Naive thymus-derived CD4-positive, alpha-beta T cell (primary cell): ENCODE measurements around the gene AGTPBP1. TPM values are rescaled to one million over a fixed set of nuclear protein-coding genes. Genes with fewer than 3 reads are reported as not detected.

Experiments used
- ATAC-seq: fragments of 150-1000 bp; cut with Tn5 transposase; 2 replicates; pipeline ENCODE4 v1.10.0; 2021; ENCODE audit warnings: mild to moderate bottlenecking, moderate library complexity
- CTCF ChIA-PET: fragments of 350-600 bp; sonication (Branson Sonifier 250); formaldehyde crosslinking; loops from one replicate; lab custom pipeline; 2021; ENCODE audit warnings: antibody characterized with exemption; lab: Charles Lee
- POLR2A ChIA-PET: fragments of 350-600 bp; sonication (Branson Sonifier 250); formaldehyde crosslinking; loops from one replicate; lab custom pipeline; 2021; ENCODE audit warnings: antibody characterized with exemption, inconsistent platforms; lab: Charles Lee
- DNase-seq, 9 donors: peaks; one replicate each; pipeline versions ENCODE4 v3.0.0 to v3.0.0-alpha.2; 2020 to 2022; ENCODE audit warnings: mixed read lengths in 1 of 9
- H3K27ac ChIP-seq: one replicate; pipeline ENCODE4 v1.7.0; 2013; ENCODE audit warnings: mild to moderate bottlenecking, low read depth, low read length, moderate library complexity
- H3K27me3 ChIP-seq, 2 donors: one replicate each; pipeline ENCODE4 v1.7.0; 2013; ENCODE audit warnings: low read length in 2 of 2, mild to moderate bottlenecking in 2 of 2, moderate library complexity in 2 of 2; ENCODE audit not compliant: control insufficient read depth in 2 of 2, insufficient read depth in 2 of 2
- H3K36me3 ChIP-seq, 3 experiments: 1 replicate in 2 of 3; 2 replicates in 1 of 3; pipeline ENCODE4 v1.7.0; 2013; ENCODE audit warnings: low read length in 3 of 3, mild to moderate bottlenecking in 3 of 3, moderate library complexity in 1 of 3; ENCODE audit not compliant: insufficient read depth in 3 of 3, control insufficient read depth in 2 of 3
- H3K4me1 ChIP-seq, 2 donors: one replicate each; pipeline ENCODE4 v1.7.0; 2013; ENCODE audit warnings: low read length in 2 of 2, mild to moderate bottlenecking in 2 of 2, moderate library complexity in 1 of 2; ENCODE audit not compliant: control insufficient read depth in 2 of 2, insufficient read depth in 2 of 2
- H3K4me3 ChIP-seq: 2 replicates; pipeline ENCODE4 v1.7.0; 2013; ENCODE audit warnings: mild to moderate bottlenecking, low read length
- H3K9me3 ChIP-seq, 3 experiments: 1 replicate in 2 of 3; 2 replicates in 1 of 3; pipeline ENCODE4 v1.7.0; 2013; ENCODE audit warnings: low read length in 3 of 3; ENCODE audit not compliant: control insufficient read depth in 2 of 3
- H3K27ac Mint-ChIP-seq, 9 donors: one replicate each; pipeline ENCODE4 v1.8.0; 2020 to 2022; ENCODE audit warnings: mixed read lengths in 9 of 9, mild to moderate bottlenecking in 8 of 9, moderate library complexity in 5 of 9, inconsistent platforms in 2 of 9
- H3K27me3 Mint-ChIP-seq, 5 donors: one replicate each; pipeline ENCODE4 v1.8.0; 2021 to 2022; ENCODE audit warnings: mixed read lengths in 5 of 5, mild to moderate bottlenecking in 1 of 5
- H3K36me3 Mint-ChIP-seq, 5 donors: one replicate each; pipeline ENCODE4 v1.8.0; 2020 to 2022; ENCODE audit warnings: mixed read lengths in 5 of 5, mild to moderate bottlenecking in 3 of 5, inconsistent platforms in 1 of 5
- H3K4me1 Mint-ChIP-seq, 7 donors: one replicate each; pipeline ENCODE4 v1.8.0; 2020 to 2022; ENCODE audit warnings: mixed read lengths in 7 of 7, mild to moderate bottlenecking in 3 of 7, inconsistent platforms in 1 of 7
- H3K4me3 Mint-ChIP-seq, 10 donors: one replicate each; pipeline ENCODE4 v1.8.0; 2020 to 2022; ENCODE audit warnings: mild to moderate bottlenecking in 10 of 10, mixed read lengths in 10 of 10, moderate library complexity in 6 of 10, inconsistent platforms in 2 of 10
- H3K9me3 Mint-ChIP-seq, 11 donors: one replicate each; pipeline ENCODE4 v1.8.0; 2020 to 2022; ENCODE audit warnings: mixed read lengths in 11 of 11, mild to moderate bottlenecking in 4 of 11, inconsistent platforms in 1 of 11, moderate library complexity in 1 of 11
- intact Hi-C, 2 donors: fragments of 100-400 bp; cut with micrococcal nuclease; formaldehyde crosslinking; loops; one replicate each; pipeline ENCODE4 v1.15.1; 2023
- polyA plus RNA-seq, 2 donors: library from polyadenylated mRNA; unstranded; fragments of 300-500 nt; fragmentation: Illumina TruSeq; gene quantifications; one replicate each; pipeline ENCODE4 v1.2.3, GENCODE V29; 2021
- total RNA-seq, 6 experiments: library from RNA in 5 of 6; stranded (reverse) in 5 of 6; gene quantifications; 1 replicate in 5 of 6; 2 replicates in 1 of 6; pipeline ENCODE4 v1.2.3 and lab custom pipeline; 2021 to 2026

Gene AGTPBP1
- total and polyA plus RNA-seq, 7 experiments from 2014 or later, result 28.2 to 85.7 (median 44.6) TPM

GRCh38 chr9:85667374-85667773 lies 74.4 kb downstream of the AGTPBP1 start:
- H3K27me3 ChIP-seq, result no peaks in the 10 kb centered on the region
- DNase-seq (no peak), ATAC-seq (no peak)
- H3K27me3 Mint-ChIP-seq, result no peaks in the 10 kb centered on the region
- H3K4me1 ChIP-seq, result no peaks in the 10 kb centered on the region
- no peak overlapping the region for H3K4me3 Mint-ChIP-seq
- POLR2A ChIA-PET, result interaction anchor here (0.6 kb wide), 1 partner anchor 10 kb away, joined by 4 read pairs; no protein-coding TSS in a partner anchor
- no peak overlapping the region for H3K4me3 ChIP-seq
- no peak overlapping the region for H3K27ac Mint-ChIP-seq
- H3K4me1 Mint-ChIP-seq, result peaks cover 0 to 6% (median 0%) of the 10 kb centered on the region in 7 donors
- H3K36me3 ChIP-seq, result peaks cover 4 to 17% (median 5%) of the 10 kb centered on the region in 3 experiments
- peaks cover 0 to 45% (median 23%) of the 10 kb centered on the region in 5 donors for H3K36me3 Mint-ChIP-seq
- no peaks in the 10 kb centered on the region for H3K9me3 ChIP-seq
- intact Hi-C loops, result no loop called here
- no peak overlapping the region for H3K27ac ChIP-seq
- CTCF ChIA-PET, result no interaction called here
- no peaks in the 10 kb centered on the region for H3K9me3 Mint-ChIP-seq

- no peak overlapping the region for H3K27ac ChIP-seq
- intact Hi-C loops, result no loop called here
- CTCF ChIA-PET, result no interaction called here
- peaks cover 4 to 5% (median 5%) of the 10 kb centered on the region in 3 experiments for H3K36me3 ChIP-seq
- no peak overlapping the region for H3K4me3 ChIP-seq
- H3K4me3 Mint-ChIP-seq, result no peak overlapping the region
- peaks cover 0 to 4% (median 0%) of the 10 kb centered on the region in 7 donors for H3K4me1 Mint-ChIP-seq
- H3K9me3 Mint-ChIP-seq, result no peaks in the 10 kb centered on the region
- H3K27me3 ChIP-seq, result no peaks in the 10 kb centered on the region
- H3K27ac Mint-ChIP-seq, result no peak overlapping the region
- ATAC-seq, result no peak
- no peak for DNase-seq
- POLR2A ChIA-PET, result no interaction called here
- H3K36me3 Mint-ChIP-seq, result peaks cover 0 to 44% (median 16%) of the 10 kb centered on the region in 5 donors
- no peaks in the 10 kb centered on the region for H3K9me3 ChIP-seq
- H3K27me3 Mint-ChIP-seq, result no peaks in the 10 kb centered on the region
- no peaks in the 10 kb centered on the region for H3K4me1 ChIP-seq
Measured at GRCh38 chr9:85666086-85666485, 75.7 kb downstream of the AGTPBP1 start.

GRCh38 chr9:85662573-85662972 lies 79.2 kb downstream of the AGTPBP1 start:
- DNase-seq, result no peak
- H3K9me3 ChIP-seq, result no peaks in the 10 kb centered on the region
- H3K36me3 ChIP-seq, result peaks cover 0 to 3% (median 0%) of the 10 kb centered on the region in 3 experiments
- ChIA-PET POLR2A (no interaction called here), CTCF (no interaction called here)
- no peaks in the 10 kb centered on the region for H3K4me1 ChIP-seq
- no peaks in the 10 kb centered on the region for H3K27me3 ChIP-seq
- H3K27ac Mint-ChIP-seq, result no peak overlapping the region
- H3K27me3 Mint-ChIP-seq, result no peaks in the 10 kb centered on the region
- H3K9me3 Mint-ChIP-seq, result no peaks in the 10 kb centered on the region
- peaks cover 0 to 26% (median 7%) of the 10 kb centered on the region in 5 donors for H3K36me3 Mint-ChIP-seq
- no peak for ATAC-seq
- H3K4me3 ChIP-seq, result no peak overlapping the region
- H3K4me3 Mint-ChIP-seq, result no peak overlapping the region
- peaks cover 0 to 4% (median 0%) of the 10 kb centered on the region in 7 donors for H3K4me1 Mint-ChIP-seq
- intact Hi-C loops, result no loop called here
- no peak overlapping the region for H3K27ac ChIP-seq

- H3K9me3 Mint-ChIP-seq, result no peaks in the 10 kb centered on the region
- CTCF ChIA-PET, result interaction anchor here (0.6 kb wide), 1 partner anchor 306 kb away, joined by 5 read pairs; no protein-coding TSS in a partner anchor
- no peak overlapping the region for H3K4me3 ChIP-seq
- H3K27me3 Mint-ChIP-seq, result no peaks in the 10 kb centered on the region
- H3K9me3 ChIP-seq, result no peaks in the 10 kb centered on the region
- no peak overlapping the region for H3K4me3 Mint-ChIP-seq
- H3K27ac ChIP-seq, result no peak overlapping the region
- peaks cover 0 to 29% (median 2%) of the 10 kb centered on the region in 5 donors for H3K36me3 Mint-ChIP-seq
- peaks cover 0 to 4% (median 0%) of the 10 kb centered on the region in 3 experiments for H3K36me3 ChIP-seq
- no peak for DNase-seq
- H3K4me1 ChIP-seq, result no peaks in the 10 kb centered on the region
- H3K27me3 ChIP-seq, result no peaks in the 10 kb centered on the region
- ATAC-seq, result no peak
- POLR2A ChIA-PET, result no interaction called here
- no peak overlapping the region for H3K27ac Mint-ChIP-seq
- intact Hi-C loops, result no loop called here
- H3K4me1 Mint-ChIP-seq, result peaks cover 0 to 4% (median 0%) of the 10 kb centered on the region in 7 donors
Measured at GRCh38 chr9:85658716-85659115, 83.0 kb downstream of the AGTPBP1 start.

- Mint-ChIP-seq H3K27me3 (no peaks in the 10 kb centered on the region), H3K4me1 (peaks cover 0 to 2% (median 0%) of the 10 kb centered on the region in 7 donors), H3K27ac (peak overlapping the region in 1 of 9 donors; percentile 29), H3K36me3 (peaks cover 3 to 44% (median 9%) of the 10 kb centered on the region in 5 donors), H3K4me3 (no peak overlapping the region), H3K9me3 (no peaks in the 10 kb centered on the region)
- Histone ChIP-seq H3K4me3 (no peak overlapping the region), H3K27me3 (no peaks in the 10 kb centered on the region), H3K36me3 (peaks cover 0 to 22% (median 0%) of the 10 kb centered on the region in 3 experiments), H3K4me1 (no peaks in the 10 kb centered on the region), H3K27ac (no peak overlapping the region), H3K9me3 (no peaks in the 10 kb centered on the region)
- POLR2A ChIA-PET, result no interaction called here
- CTCF ChIA-PET, result no interaction called here
- ATAC-seq (no peak), DNase-seq (no peak)
- intact Hi-C loops, result no loop called here
Measured at GRCh38 chr9:85653153-85653552, 88.6 kb downstream of the AGTPBP1 start.

- intact Hi-C loops, result no loop called here
- Mint-ChIP-seq H3K36me3 (peaks cover 1 to 53% (median 28%) of the 10 kb centered on the region in 5 donors), H3K4me1 (peaks cover 0 to 8% (median 0%) of the 10 kb centered on the region in 7 donors), H3K27ac (no peak overlapping the region), H3K4me3 (no peak overlapping the region), H3K27me3 (no peaks in the 10 kb centered on the region), H3K9me3 (no peaks in the 10 kb centered on the region)
- ATAC-seq (no peak), DNase-seq (no peak)
- Histone ChIP-seq H3K4me1 (no peaks in the 10 kb centered on the region), H3K4me3 (no peak overlapping the region), H3K27ac (no peak overlapping the region), H3K27me3 (no peaks in the 10 kb centered on the region), H3K9me3 (no peaks in the 10 kb centered on the region), H3K36me3 (peaks cover 0 to 10% (median 4%) of the 10 kb centered on the region in 3 experiments)
- ChIA-PET CTCF (no interaction called here), POLR2A (no interaction called here)
Measured at GRCh38 chr9:85647571-85647970, 94.2 kb downstream of the AGTPBP1 start.
